Bone marrow (tissue), 2 donors: ENCODE data around the gene ABLIM2.

Experiments used
- DNase-seq, 2 donors: peaks; one replicate each; lab custom pipeline; 2025; lab: John Stamatoyannopoulos, UW

Gene ABLIM2

GRCh38 chr4:8103421-8104390 lies 54.9 kb downstream of the ABLIM2 start:
- DNase-seq: no peak

- no peak for DNase-seq
Measured at GRCh38 chr4:8102831-8103230, 55.8 kb downstream of the ABLIM2 start.

GRCh38 chr4:8102076-8102355 lies 56.6 kb downstream of the ABLIM2 start:
- DNase-seq: no peak

- DNase-seq: no peak
Measured at GRCh38 chr4:8101213-8102075, 57.2 kb downstream of the ABLIM2 start.

GRCh38 chr4:8099981-8100464 lies 58.6 kb downstream of the ABLIM2 start:
- no peak for DNase-seq

- no peak for DNase-seq
Measured at GRCh38 chr4:8098506-8098905, 60.1 kb downstream of the ABLIM2 start.

- DNase-seq: no peak
Measured at GRCh38 chr4:8097721-8098345, 60.8 kb downstream of the ABLIM2 start.

GRCh38 chr4:8097141-8097541 lies 61.5 kb downstream of the ABLIM2 start:
- DNase-seq: no peak

- no peak for DNase-seq
Measured at GRCh38 chr4:8096690-8097061, 61.9 kb downstream of the ABLIM2 start.

GRCh38 chr4:8095956-8096689 lies 62.5 kb downstream of the ABLIM2 start:
- DNase-seq: no peak

- no peak for DNase-seq
Measured at GRCh38 chr4:8093587-8094274, 64.9 kb downstream of the ABLIM2 start.

GRCh38 chr4:8092282-8092681 lies 66.3 kb downstream of the ABLIM2 start:
- no peak for DNase-seq

- no peak for DNase-seq
Measured at GRCh38 chr4:8090744-8091301, 67.8 kb downstream of the ABLIM2 start.

GRCh38 chr4:8090312-8090711 lies 68.3 kb downstream of the ABLIM2 start:
- no peak for DNase-seq

GRCh38 chr4:8089862-8090261 lies 68.8 kb downstream of the ABLIM2 start:
- DNase-seq: no peak

GRCh38 chr4:8088966-8089491 lies 69.6 kb downstream of the ABLIM2 start:
- no peak for DNase-seq

- no peak for DNase-seq
Measured at GRCh38 chr4:8087921-8088495, 70.6 kb downstream of the ABLIM2 start.

- no peak for DNase-seq
Measured at GRCh38 chr4:8086783-8087445, 71.7 kb downstream of the ABLIM2 start.

- DNase-seq: no peak
Measured at GRCh38 chr4:8085491-8086117, 73.0 kb downstream of the ABLIM2 start.
